A549 (cell line): ENCODE measurements around the gene NEGR1. TPM values are rescaled to one million over a fixed set of nuclear protein-coding genes. Genes with fewer than 3 reads are reported as not detected.

Experiments
- ATAC-seq, 2 experiments: fragments of 200-7000 bp in 1 of 2; fragments of >200 bp in 1 of 2; cut with Nextera tagmentation in 1 of 2; cut with Tn5 transposase in 1 of 2; 3 replicates each; pipeline versions ENCODE4 v1.8.0 to v1.9.1; 2018 to 2020; ENCODE audit warnings: mild to moderate bottlenecking in 1 of 2, moderate library complexity in 1 of 2
- CTCF ChIA-PET: fragments of 300-600 bp; sonication (Branson Sonifier 250); formaldehyde crosslinking; extraction: SDS; loops from one replicate; lab custom pipeline; 2021; ENCODE audit warnings: antibody characterized with exemption, inconsistent platforms; lab: Yijun Ruan, JAX
- POLR2A ChIA-PET: fragments of 350-600 bp; formaldehyde crosslinking; extraction: SDS; loops from one replicate; lab custom pipeline; 2021; ENCODE audit warnings: antibody characterized with exemption, inconsistent platforms; lab: Yijun Ruan, JAX
- DNase-seq, 2 experiments: peaks; one replicate each; pipeline versions ENCODE4 v3.0.0 to v3.0.0-alpha.2; 2011 to 2016; ENCODE audit warnings: low read depth in 1 of 2, low spot score in 1 of 2
- FAIRE-seq: peaks from 2 replicates; lab custom pipeline; 2011; peaks lifted over from hg19 to GRCh38; lab: Jason Lieb, UNC
- H3K27ac ChIP-seq, 2 experiments: fragments of >200 bp; sonication (Bioruptor Twin); formaldehyde crosslinking; 3 replicates each; pipeline ENCODE4 v1.5.1; 2016 to 2017
- H3K4me1 ChIP-seq: fragments of >200 bp; sonication (Bioruptor Twin); formaldehyde crosslinking; 3 replicates; pipeline ENCODE4 v1.6.1; 2016
- H3K4me2 ChIP-seq: fragments of >200 bp; sonication (Bioruptor Twin); formaldehyde crosslinking; 3 replicates; pipeline ENCODE4 v1.6.1; 2016
- H3K4me3 ChIP-seq: fragments of >200 bp; sonication (Bioruptor Twin); formaldehyde crosslinking; 3 replicates; pipeline ENCODE4 v1.5.1; 2016
- H3K9me3 ChIP-seq: fragments of >200 bp; sonication (Bioruptor Twin); formaldehyde crosslinking; 3 replicates; pipeline ENCODE4 v1.6.1; 2016
- BHLHE40 ChIP-seq: IDR thresholded peaks from 2 replicates; pipeline ENCODE4 v1.6.1; 2012; ENCODE audit warnings: low read depth, low read length, inconsistent platforms
- CBX2 ChIP-seq: fragments of 200-600 bp; sonication (generic); IDR thresholded peaks from 2 replicates; pipeline ENCODE4 v1.6.1; 2016; ENCODE audit warnings: low read depth, mild to moderate bottlenecking, borderline replicate concordance
- CEBPB ChIP-seq, 2 experiments: fragments of >200 bp in 1 of 2; sonication (Bioruptor Twin) in 1 of 2; formaldehyde crosslinking in 1 of 2; IDR thresholded peaks; 2 replicates each; pipeline ENCODE4 v1.6.1; 2012 to 2016
- CHD2 ChIP-seq: fragments of 150-350 bp; IDR thresholded peaks from 2 replicates; pipeline ENCODE4 v1.6.1; 2014; ENCODE audit warnings: low read length; ENCODE audit not compliant: partially characterized antibody
- CHD4 ChIP-seq: fragments of 200-600 bp; sonication (generic); IDR thresholded peaks from 2 replicates; pipeline ENCODE4 v1.6.1; 2016; ENCODE audit warnings: antibody characterized with exemption, mild to moderate bottlenecking, borderline replicate concordance
- EHMT2 ChIP-seq: fragments of 200-600 bp; sonication (generic); IDR thresholded peaks from 2 replicates; pipeline ENCODE4 v1.6.1; 2016; ENCODE audit warnings: antibody characterized with exemption, low read depth, mild to moderate bottlenecking, moderate library complexity
- ELK1 ChIP-seq: fragments of 150-350 bp; IDR thresholded peaks from 2 replicates; pipeline ENCODE4 v1.6.1; 2014; ENCODE audit warnings: low read depth, mild to moderate bottlenecking, low read length
- FOSL2 ChIP-seq, 2 experiments: fragments of 450-650 bp in 1 of 2; fragments of >200 bp in 1 of 2; sonication (Bioruptor Twin) in 1 of 2; formaldehyde crosslinking; IDR thresholded peaks; 2 replicates each; pipeline versions ENCODE4 v1.5.0 to v1.6.1; 2016 to 2020; ENCODE audit warnings: mild to moderate bottlenecking in 1 of 2, moderate library complexity in 1 of 2
- FOXS1 ChIP-seq: fragments of 250-450 bp; sonication (Bioruptor Pico); IDR thresholded peaks from 2 replicates; pipeline ENCODE4 v1.5.0; 2020; ENCODE audit warnings: mild to moderate bottlenecking, moderate library complexity
- HEYL ChIP-seq: fragments of 250-450 bp; sonication (Bioruptor Pico); IDR thresholded peaks from 2 replicates; pipeline ENCODE4 v1.8.0; 2021; ENCODE audit warnings: mild to moderate bottlenecking, moderate library complexity
- JUNB ChIP-seq: fragments of >200 bp; sonication (Bioruptor Twin); formaldehyde crosslinking; IDR thresholded peaks from 2 replicates; pipeline ENCODE4 v1.6.1; 2016
- KDM5A ChIP-seq: fragments of 200-600 bp; sonication (generic); IDR thresholded peaks from 2 replicates; pipeline ENCODE4 v1.6.1; 2016; ENCODE audit warnings: antibody characterized with exemption, mild to moderate bottlenecking
- MAFK ChIP-seq: fragments of 450-650 bp; IDR thresholded peaks from 2 replicates; pipeline ENCODE4 v1.6.1; 2014; ENCODE audit not compliant: partially characterized antibody
- MYC ChIP-seq: IDR thresholded peaks from 2 replicates; pipeline ENCODE4 v1.6.1; 2012; ENCODE audit warnings: mild to moderate bottlenecking, inconsistent platforms, low read length, improper control_type of control experiment, borderline replicate concordance
- NFE2L2 ChIP-seq: fragments of 150-350 bp; conservative IDR thresholded peaks from 2 replicates; pipeline ENCODE4 v1.6.1; 2014; ENCODE audit warnings: low read length
- NR3C1 ChIP-seq: fragments of >200 bp; sonication (Bioruptor Twin); formaldehyde crosslinking; IDR thresholded peaks from 3 replicates; pipeline ENCODE4 v1.6.1; 2017
- RAD21 ChIP-seq, 2 experiments: fragments of >200 bp in 1 of 2; sonication (Bioruptor Twin) in 1 of 2; formaldehyde crosslinking in 1 of 2; IDR thresholded peaks in 1 of 2; conservative IDR thresholded peaks in 1 of 2; 2 replicates in 1 of 2; 3 replicates in 1 of 2; pipeline ENCODE4 v1.6.1; 2012 to 2018; ENCODE audit warnings: inconsistent platforms in 1 of 2
- RARB ChIP-seq: fragments of 250-450 bp; sonication (Bioruptor Pico); IDR thresholded peaks from 2 replicates; pipeline ENCODE4 v1.8.0; 2021; ENCODE audit warnings: mild to moderate bottlenecking, moderate library complexity
- RCOR1 ChIP-seq: fragments of 150-350 bp; IDR thresholded peaks from 2 replicates; pipeline ENCODE4 v1.6.1; 2014; ENCODE audit warnings: antibody characterized with exemption, low read length, low read depth
- REST ChIP-seq: fragments of 200-600 bp; sonication (generic); IDR thresholded peaks from 2 replicates; pipeline ENCODE4 v1.6.1; 2016; ENCODE audit warnings: antibody characterized with exemption, mild to moderate bottlenecking, moderate library complexity
- RNF2 ChIP-seq: fragments of 200-600 bp; sonication (generic); IDR thresholded peaks from 2 replicates; pipeline ENCODE4 v1.6.1; 2016; ENCODE audit warnings: low read depth, mild to moderate bottlenecking, antibody characterized with exemption, moderate library complexity, borderline replicate concordance
- SMC3 ChIP-seq: fragments of >200 bp; sonication (Bioruptor Twin); formaldehyde crosslinking; IDR thresholded peaks from 3 replicates; pipeline ENCODE4 v1.6.1; 2018; ENCODE audit warnings: inconsistent platforms
- SREBF2 ChIP-seq: fragments of 450-650 bp; IDR thresholded peaks from 2 replicates; pipeline ENCODE4 v1.6.1; 2014; ENCODE audit warnings: mild to moderate bottlenecking, moderate library complexity
- WGBS: methylation state at CpG from one replicate; pipeline ENCODE4 v1.1.6; 2017; ENCODE audit errors: missing lambda C conversion rate; 5-methylcytosine and 5-hydroxymethylcytosine counted together
- polyA plus RNA-seq, 4 experiments: library from polyadenylated mRNA; depleted of rRNA in 3 of 4; stranded (reverse); fragments of >200 nt; fragmentation: RNase III in 1 of 4; extraction: RNeasy Plus Mini Kit Qiagen cat#74134 plus additional on column Dnase treatment in 1 of 4; gene quantifications; 2 replicates in 3 of 4; 3 replicates in 1 of 4; pipeline ENCODE4 v1.2.3, GENCODE V29; 2011 to 2017
- TF ChIP-seq, protein P1 (sequence below): IDR thresholded peaks from 2 replicates; pipeline ENCODE4 v1.6.1; 2012
- TF ChIP-seq, protein P2 (sequence below): IDR thresholded peaks from 2 replicates; pipeline ENCODE4 v1.6.1; 2012
- TF ChIP-seq, protein P3 (sequence below): fragments of 250-450 bp; sonication (Bioruptor Pico); IDR thresholded peaks from 2 replicates; pipeline ENCODE4 v1.5.0; 2021; ENCODE audit warnings: mild to moderate bottlenecking, moderate library complexity, borderline replicate concordance

NEGR1 gene
- polyA plus RNA-seq, 2 of the 4 experiments (the other 2 are of a cell fraction) = not detected

DNA sequence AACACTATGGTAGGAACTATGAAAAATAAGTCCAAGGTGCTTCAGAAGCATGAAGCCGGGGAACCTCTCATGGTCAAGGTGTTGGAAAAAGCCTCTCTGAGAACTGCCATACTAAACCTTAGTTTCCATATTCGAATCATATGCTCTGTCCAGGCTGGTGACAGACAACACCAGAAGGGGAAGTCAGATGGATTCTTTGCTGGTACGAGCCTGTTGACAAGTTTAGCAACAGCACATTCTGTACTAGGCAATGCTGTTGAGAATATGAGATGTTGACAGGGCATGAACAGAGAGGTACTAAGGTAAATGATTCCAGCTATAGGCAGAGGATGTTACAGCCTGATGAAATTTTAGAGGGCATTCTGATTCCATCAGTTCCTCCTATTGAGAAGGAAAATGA is 740.2 kb downstream of the NEGR1 start:
- Histone ChIP-seq H3K4me2 (no peak overlapping the region), H3K27ac (no peak overlapping the region), H3K4me1 (no peaks in the 10 kb centered on the region), H3K9me3 (no peaks in the 10 kb centered on the region), H3K4me3 (no peak overlapping the region)
- DNase-seq (no peak), FAIRE-seq (no peak), ATAC-seq (no peak)
- ChIA-PET CTCF (no interaction called here), POLR2A (no interaction called here)
- WGBS = 0% methylated on average over 3 of the region's 3 CpGs
- TF ChIP-seq, protein P1, sequence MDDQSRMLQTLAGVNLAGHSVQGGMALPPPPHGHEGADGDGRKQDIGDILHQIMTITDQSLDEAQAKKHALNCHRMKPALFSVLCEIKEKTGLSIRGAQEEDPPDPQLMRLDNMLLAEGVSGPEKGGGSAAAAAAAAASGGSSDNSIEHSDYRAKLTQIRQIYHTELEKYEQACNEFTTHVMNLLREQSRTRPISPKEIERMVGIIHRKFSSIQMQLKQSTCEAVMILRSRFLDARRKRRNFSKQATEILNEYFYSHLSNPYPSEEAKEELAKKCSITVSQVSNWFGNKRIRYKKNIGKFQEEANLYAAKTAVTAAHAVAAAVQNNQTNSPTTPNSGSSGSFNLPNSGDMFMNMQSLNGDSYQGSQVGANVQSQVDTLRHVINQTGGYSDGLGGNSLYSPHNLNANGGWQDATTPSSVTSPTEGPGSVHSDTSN = no peak
- TF ChIP-seq RARB = no peak
- TF ChIP-seq RAD21 (conservative IDR thresholded peaks at IDR 0.05 in 1 of 2, IDR thresholded peaks at IDR 0.05 in 1 of 2) = no peak
- TF ChIP-seq, protein P2, sequence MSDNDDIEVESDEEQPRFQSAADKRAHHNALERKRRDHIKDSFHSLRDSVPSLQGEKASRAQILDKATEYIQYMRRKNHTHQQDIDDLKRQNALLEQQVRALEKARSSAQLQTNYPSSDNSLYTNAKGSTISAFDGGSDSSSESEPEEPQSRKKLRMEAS = no peak
- no peak for TF ChIP-seq HEYL
- TF ChIP-seq MYC = no peak
- TF ChIP-seq KDM5A = no peak
- TF ChIP-seq, protein P3, sequence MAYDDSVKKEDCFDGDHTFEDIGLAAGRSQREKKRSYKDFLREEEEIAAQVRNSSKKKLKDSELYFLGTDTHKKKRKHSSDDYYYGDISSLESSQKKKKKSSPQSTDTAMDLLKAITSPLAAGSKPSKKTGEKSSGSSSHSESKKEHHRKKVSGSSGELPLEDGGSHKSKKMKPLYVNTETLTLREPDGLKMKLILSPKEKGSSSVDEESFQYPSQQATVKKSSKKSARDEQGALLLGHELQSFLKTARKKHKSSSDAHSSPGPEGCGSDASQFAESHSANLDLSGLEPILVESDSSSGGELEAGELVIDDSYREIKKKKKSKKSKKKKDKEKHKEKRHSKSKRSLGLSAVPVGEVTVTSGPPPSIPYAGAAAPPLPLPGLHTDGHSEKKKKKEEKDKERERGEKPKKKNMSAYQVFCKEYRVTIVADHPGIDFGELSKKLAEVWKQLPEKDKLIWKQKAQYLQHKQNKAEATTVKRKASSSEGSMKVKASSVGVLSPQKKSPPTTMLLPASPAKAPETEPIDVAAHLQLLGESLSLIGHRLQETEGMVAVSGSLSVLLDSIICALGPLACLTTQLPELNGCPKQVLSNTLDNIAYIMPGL (CRISPR knock-in tag) = no peak
- TF ChIP-seq RCOR1 = no peak
- TF ChIP-seq CHD4 = no peak
- TF ChIP-seq CHD2 = no peak
- no peak for TF ChIP-seq ELK1
- TF ChIP-seq SREBF2 = no peak
- no peak for TF ChIP-seq RNF2
- no peak for TF ChIP-seq NR3C1

DNA sequence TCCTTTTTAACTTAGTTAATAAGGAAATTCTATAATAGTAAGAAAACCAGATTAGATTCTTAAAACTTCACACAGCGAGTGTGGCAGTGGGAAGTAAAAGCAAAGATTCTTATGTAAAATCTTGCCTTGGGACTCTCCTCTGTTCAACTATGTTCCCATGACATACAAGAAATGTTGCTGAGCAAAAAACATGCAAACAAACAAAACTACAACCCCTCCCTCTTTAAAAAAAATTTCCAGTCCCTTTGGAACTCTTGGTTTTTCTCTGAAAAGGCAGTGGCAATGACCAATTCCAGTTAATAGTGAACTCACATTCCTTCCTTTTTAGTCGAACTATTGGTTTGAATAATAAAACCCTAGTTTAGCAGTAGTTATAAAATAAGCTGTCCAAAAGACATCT is 748.4 kb downstream of the NEGR1 start:
- FAIRE-seq = no peak
- WGBS = 9% methylated on average over 2 of the region's 2 CpGs
- no peak overlapping the region for H3K4me3 ChIP-seq
- no peak overlapping the region for H3K27ac ChIP-seq
- POLR2A ChIA-PET = no interaction called here
- DNase-seq = no peak
- CTCF ChIA-PET = no interaction called here
- no peak overlapping the region for H3K4me2 ChIP-seq
- H3K9me3 ChIP-seq = no peaks in the 10 kb centered on the region
- TF ChIP-seq EHMT2 (no peak), MAFK (no peak), CEBPB (IDR thresholded peaks at IDR 0.05) (no peak), CHD4 (no peak), SMC3 (no peak), BHLHE40 (no peak), NFE2L2 (no peak)
- ATAC-seq = no peak
- H3K4me1 ChIP-seq = no peaks in the 10 kb centered on the region

DNA sequence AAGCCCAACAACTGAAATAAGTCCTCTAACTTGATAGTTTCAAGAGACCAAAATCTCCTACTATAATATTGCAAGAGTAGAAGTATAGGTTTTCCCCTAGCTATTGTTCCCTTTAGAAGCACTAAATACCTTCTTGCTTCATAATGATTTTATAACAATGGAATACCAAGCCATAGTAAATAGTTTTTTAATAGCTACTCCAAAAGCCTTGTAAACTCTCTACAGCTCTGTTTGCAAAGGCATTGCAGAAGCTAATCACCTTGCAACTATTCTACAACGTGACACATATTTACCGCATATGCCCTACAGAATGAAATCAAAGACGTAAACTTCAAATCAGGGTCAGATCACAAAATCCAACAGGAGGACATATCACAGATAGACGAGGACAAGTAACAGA is 750.0 kb downstream of the NEGR1 start:
- TF ChIP-seq JUNB (no peak), FOSL2 (IDR thresholded peaks at IDR 0.05) (no peak), FOSL2 (CRISPR knock-in tag; IDR thresholded peaks at IDR 0.05) (no peak), FOXS1 (CRISPR knock-in tag) (no peak), RCOR1 (no peak), CBX2 (no peak), REST (no peak)
- WGBS = 55% methylated on average over 4 of the region's 4 CpGs
- Histone ChIP-seq H3K4me2 (no peak overlapping the region), H3K27ac (no peak overlapping the region), H3K4me1 (no peaks in the 10 kb centered on the region), H3K9me3 (no peaks in the 10 kb centered on the region), H3K4me3 (no peak overlapping the region)
- FAIRE-seq (no peak), ATAC-seq (no peak), DNase-seq (no peak)
- CTCF ChIA-PET = no interaction called here
- POLR2A ChIA-PET = no interaction called here
